ENCODE data around the gene ARMC7.
A peak's percentile ranks its signal among the peaks of the same experiment; 100 is the strongest.

Gene ARMC7

DNA sequence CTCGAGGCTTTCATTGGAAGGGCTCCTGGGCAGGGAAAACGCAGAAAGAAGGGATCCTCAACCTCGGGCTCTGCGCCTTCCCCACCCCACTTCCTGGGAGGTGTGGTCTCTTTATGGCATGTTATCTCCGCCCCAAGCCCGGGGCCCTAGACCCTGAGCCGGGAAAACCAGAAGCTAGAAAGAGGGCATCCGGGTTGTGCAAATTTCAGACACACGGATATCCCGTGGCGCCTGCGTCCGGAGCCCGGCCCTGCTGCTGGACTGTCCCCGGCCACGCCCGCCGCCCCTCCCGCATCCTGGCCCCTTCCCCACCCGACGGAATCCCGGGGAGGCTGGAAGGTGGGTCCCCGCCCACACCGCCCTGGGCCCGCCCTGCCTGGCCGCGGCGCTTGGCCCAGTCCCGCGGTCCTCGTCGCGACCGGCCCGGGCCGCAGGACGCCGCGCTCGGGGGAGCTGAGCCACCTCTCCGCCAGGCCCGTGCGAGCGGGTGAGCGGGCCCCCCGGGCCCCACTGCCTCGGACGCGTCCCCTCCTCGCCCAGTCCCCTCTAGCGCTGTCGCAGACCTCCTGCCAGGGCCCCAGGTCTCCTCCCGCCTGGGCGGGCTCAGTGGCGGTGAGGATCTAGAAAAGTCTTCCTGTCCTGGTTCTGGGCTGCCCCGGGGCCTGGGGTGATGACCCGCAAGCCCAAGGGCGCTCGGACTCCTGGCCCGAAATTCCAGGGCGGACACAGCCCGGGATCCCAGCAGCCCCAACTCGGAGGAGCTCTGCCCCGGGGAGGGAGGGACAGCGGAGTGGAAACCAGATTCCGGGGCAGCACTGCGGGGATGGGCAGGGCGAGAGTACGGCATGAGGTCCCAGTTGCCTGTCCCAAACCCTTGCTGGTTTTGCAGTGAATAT, 22.0 kb upstream of the ARMC7 start, which contains the start of gene SLC16A5:
Gene SLC16A5 (plus strand): TSS at position 397 of the 896 bp plus-strand sequence. CDS start 5,683 bp downstream, outside the sequence.
- H3K36me3 Mint-ChIP-seq (ENCODE audit: low read depth), result no peaks in the 10 kb centered on the region
- H3K4me3 Mint-ChIP-seq, result peak within 1 kb of the TSS; percentile 47
- H3K27ac Mint-ChIP-seq, result peak within 1 kb of the TSS; percentile 65
- H3K9me3 Mint-ChIP-seq, result no peaks in the 10 kb centered on the region
- no peaks in the 10 kb centered on the region for H3K27me3 Mint-ChIP-seq
- H3K4me1 Mint-ChIP-seq, result peaks cover 34% of the 10 kb centered on the region
- peak; percentile 47 for DNase-seq
- ATAC-seq, result peak; percentile 55

DNA sequence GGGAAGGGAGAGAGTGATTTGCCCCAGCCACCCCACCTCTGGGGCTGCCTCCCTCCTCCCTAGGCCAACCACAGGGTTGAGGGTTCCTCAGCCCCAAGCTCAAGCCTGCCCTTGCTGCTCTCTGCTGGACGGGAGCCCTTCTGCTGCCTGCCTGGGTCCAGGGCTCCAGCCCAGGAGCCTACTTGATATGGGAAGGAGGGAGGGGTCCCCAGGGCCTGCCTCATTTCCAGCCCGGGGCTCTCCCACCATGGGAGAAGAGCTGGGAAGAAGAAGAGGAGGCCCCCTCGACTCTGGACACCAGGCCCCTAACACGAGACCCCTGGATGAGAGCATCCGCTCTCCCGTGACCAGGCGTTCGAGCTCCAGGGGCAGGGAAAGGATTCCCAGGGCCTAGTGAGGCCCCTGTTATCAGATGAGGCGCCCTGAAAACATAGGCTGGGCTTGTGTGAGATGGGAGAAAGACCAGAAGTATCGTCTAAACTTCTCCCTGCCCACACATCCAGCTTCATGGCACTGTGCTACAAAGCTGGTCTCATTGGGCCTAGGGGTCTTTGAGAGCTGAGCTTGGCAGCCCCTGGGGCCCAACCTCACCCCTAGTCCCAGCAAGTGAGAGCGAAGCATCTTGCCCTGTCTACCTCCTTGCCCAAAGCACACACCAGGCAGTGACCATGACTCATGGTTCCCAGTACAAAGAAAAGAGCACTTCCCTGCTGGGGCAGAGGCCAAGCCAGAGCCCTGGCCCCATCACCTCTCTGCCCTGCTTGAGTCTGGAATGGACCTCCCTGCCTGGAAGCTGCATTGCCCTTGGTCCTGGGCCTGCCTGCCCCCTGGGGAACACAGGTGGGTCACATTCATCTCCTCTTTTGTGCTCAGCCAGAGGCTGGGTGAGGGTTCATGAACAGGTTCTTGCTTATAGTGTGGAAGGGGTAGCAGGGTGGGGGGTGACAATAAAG, 21.0 kb upstream of the ARMC7 start:
- ATAC-seq (peak; percentile 63), DNase-seq (no peak)
- H3K36me3 Mint-ChIP-seq (ENCODE audit: low read depth), result no peaks in the 10 kb centered on the region
- peak overlapping the region; percentile 57 for H3K27ac Mint-ChIP-seq
- peaks cover 32% of the 10 kb centered on the region for H3K4me1 Mint-ChIP-seq
- H3K9me3 Mint-ChIP-seq, result no peaks in the 10 kb centered on the region
- peak overlapping the region; percentile 35 for H3K4me3 Mint-ChIP-seq
- H3K27me3 Mint-ChIP-seq, result no peaks in the 10 kb centered on the region

DNA sequence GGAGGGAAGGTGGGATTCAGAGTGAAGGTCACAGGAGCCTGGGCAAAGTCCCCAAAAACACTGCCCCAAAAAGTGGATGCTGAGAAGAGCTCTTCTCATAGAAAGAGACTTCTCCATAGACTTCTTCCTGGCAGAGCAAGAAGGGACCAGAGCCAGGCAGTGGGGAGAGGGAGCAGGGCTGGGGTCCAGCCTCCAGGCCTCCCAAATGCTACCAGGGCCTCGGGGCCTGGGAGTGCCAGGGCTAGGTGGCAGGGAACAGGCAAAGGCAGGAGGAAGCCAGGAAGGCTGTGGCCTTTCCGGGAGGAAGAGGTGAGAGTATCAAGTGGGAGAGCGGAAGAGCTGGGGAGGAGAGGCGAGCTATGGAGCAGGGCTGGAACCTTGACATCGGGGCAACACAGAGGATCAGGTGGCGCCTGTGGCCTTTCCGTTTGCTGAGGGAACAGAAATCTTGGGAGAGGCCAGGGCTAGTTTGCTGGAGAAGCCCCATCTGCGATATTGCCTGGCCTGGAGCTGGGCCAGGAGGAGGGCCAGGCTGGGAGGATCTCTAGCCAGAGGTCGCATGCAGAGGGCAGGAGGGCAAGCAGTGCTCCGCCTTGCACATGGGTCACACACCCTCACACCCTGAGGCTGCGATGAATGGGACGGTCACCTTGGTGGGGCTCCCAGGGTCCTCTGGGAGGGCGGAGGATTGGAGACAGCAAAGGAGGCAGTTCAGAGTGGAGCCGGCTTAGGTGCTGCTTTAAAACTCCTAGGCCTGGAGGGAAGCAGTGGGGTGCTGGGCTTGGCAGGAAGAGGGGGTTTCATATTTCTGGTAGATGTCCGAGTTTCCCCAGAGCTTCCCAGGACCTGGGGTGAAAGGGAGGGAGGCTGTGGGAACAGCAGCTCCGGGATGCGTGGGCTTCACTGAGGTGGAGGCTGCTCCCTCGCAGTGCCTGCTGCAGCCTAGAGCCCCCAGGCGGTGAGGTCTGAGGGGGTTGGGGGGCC, 18.6 kb upstream of the ARMC7 start:
- Mint-ChIP-seq H3K36me3 (ENCODE audit: low read depth) (no peaks in the 10 kb centered on the region), H3K9me3 (no peaks in the 10 kb centered on the region), H3K27me3 (no peaks in the 10 kb centered on the region), H3K4me1 (peaks cover 25% of the 10 kb centered on the region), H3K4me3 (no peak overlapping the region), H3K27ac (no peak overlapping the region)
- no peak for DNase-seq
- ATAC-seq, result no peak

DNA sequence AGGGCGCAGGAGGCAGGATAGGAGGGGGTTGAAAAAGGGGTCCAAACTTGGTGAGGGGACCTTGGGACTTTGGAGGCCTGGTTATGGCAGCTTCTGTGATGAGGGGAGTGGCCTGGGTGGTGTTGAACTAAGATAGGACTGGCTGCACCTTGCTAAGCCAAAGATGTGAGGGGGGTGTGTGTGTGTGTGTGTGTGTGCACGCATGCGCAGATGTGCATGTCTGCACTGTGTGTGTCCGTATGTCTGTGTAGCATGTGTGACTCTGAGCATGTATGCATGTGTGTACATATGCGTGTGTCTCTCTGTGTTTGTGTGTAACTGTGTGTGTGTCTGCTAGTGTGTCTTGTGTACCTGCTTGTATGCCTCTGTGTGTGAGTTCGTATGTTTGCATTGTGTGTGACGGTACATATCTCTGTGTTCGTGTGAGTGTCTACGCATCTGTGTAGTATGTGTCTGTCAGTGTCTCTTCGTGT, 17.9 kb upstream of the ARMC7 start:
- Mint-ChIP-seq H3K9me3 (no peaks in the 10 kb centered on the region), H3K27ac (no peak overlapping the region), H3K4me1 (peaks cover 20% of the 10 kb centered on the region), H3K4me3 (no peak overlapping the region), H3K27me3 (no peaks in the 10 kb centered on the region), H3K36me3 (ENCODE audit: low read depth) (no peaks in the 10 kb centered on the region)
- ATAC-seq, result no peak
- DNase-seq, result no peak

DNA sequence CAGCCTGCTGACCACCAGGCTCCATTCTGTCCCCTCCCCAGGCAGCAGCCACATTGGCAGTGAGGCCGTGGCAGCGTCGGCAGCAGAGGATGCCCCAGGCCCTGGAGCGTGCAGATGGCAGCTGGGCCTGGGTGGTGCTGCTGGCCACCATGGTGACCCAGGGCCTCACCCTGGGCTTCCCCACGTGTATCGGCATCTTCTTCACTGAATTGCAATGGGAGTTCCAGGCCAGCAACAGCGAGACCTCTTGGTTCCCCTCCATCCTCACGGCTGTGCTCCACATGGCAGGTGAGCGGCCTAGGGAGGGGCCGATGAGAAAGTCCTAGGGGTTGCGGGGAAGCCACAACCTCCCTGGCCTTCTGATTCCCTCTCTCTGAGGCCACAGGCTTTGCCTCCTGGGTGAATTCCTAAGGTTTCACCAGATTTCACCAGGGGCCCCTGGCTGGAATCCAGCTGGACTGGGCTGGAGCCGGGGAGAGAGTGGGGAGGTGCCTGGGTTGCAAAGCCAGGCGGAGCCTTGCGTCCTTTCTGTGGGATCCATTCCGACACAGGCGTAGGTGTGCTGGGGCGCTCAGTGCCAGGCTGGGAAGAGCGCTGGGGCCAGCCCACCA, 16.1 kb upstream of the ARMC7 start:
- no peaks in the 10 kb centered on the region for H3K36me3 Mint-ChIP-seq (ENCODE audit: low read depth)
- no peaks in the 10 kb centered on the region for H3K27me3 Mint-ChIP-seq
- DNase-seq, result no peak
- ATAC-seq, result no peak
- no peak overlapping the region for H3K4me3 Mint-ChIP-seq
- peaks cover 12% of the 10 kb centered on the region for H3K4me1 Mint-ChIP-seq
- H3K9me3 Mint-ChIP-seq, result no peaks in the 10 kb centered on the region
- H3K27ac Mint-ChIP-seq, result no peak overlapping the region

DNA sequence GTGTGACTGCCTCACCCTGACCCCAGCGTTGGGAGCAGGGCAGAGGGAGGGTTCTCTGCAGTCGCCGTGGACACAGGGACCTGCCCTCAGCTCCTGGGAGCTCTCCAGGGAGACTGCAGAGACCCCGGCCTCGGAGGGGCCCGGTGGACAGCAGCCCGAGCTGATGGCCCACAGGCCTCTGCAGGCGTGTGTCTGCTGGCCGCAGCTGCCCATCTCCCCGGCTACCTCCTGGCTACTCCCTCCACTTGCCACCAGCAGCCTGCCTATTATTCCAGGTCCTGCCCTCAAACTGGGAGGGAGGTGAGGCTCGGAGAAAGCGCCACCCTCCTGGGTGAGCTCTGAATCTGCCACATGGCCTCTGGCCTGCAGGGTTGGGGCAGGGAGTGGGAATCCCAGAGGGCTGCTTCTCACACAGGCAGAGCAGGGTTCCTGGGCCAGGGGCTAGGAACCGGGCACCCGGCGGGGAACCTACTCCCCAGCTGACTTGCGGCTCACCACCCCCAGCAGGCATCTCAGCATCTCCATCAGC, 14.8 kb upstream of the ARMC7 start:
- H3K4me1 Mint-ChIP-seq, result peaks cover 2% of the 10 kb centered on the region
- no peaks in the 10 kb centered on the region for H3K36me3 Mint-ChIP-seq (ENCODE audit: low read depth)
- H3K27me3 Mint-ChIP-seq, result no peaks in the 10 kb centered on the region
- DNase-seq, result no peak
- no peak for ATAC-seq
- no peak overlapping the region for H3K27ac Mint-ChIP-seq
- H3K4me3 Mint-ChIP-seq, result no peak overlapping the region
- H3K9me3 Mint-ChIP-seq, result no peaks in the 10 kb centered on the region

DNA sequence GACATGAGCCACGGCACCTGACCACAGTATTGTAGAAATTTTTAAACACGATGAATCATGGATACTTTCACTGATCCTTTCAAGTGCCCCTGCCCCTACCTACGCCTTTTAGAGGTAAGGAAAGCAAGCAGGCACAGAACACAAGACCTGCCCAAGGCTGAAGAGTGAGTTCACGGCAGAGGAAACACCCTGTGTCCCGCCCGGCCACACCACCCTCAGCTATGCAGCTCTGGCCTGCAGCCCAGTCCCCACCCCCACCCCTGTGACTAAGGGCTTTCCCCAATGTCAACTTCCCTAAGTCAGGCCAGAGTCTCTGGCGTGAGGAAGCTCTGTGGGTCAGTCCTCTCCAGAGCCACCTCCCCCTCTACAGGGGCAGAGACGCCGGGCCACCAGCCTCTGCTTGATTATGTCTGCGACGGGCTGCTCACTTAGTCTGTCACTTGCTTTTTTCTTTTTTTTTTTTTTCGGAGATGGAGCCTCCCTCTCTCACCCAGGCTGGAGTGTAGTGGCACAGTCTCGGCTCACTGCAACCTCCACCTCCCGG, 13.6 kb upstream of the ARMC7 start:
- H3K4me3 Mint-ChIP-seq, result no peak overlapping the region
- ATAC-seq, result peak; percentile 21

DNA sequence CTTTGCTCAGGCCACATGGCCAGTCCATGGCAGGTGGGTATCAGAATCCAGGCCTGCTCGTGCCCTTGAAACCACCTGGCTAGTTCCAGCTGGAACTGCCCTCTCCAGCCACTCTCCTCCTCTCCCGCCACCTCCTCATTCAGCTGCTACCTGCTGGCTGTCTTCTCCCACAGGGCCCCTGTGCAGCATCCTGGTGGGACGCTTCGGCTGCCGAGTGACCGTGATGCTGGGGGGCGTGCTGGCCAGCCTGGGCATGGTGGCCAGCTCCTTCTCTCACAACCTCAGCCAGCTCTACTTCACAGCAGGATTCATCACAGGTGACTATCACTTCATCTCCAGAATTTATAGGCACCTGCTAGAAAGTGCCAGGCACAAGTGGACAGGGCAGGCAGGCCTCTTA, 11.9 kb upstream of the ARMC7 start:
- H3K9me3 Mint-ChIP-seq, result no peaks in the 10 kb centered on the region
- no peak for ATAC-seq
- no peak for DNase-seq
- no peaks in the 10 kb centered on the region for H3K27me3 Mint-ChIP-seq
- H3K36me3 Mint-ChIP-seq (ENCODE audit: low read depth), result no peaks in the 10 kb centered on the region
- peaks cover 7% of the 10 kb centered on the region for H3K4me1 Mint-ChIP-seq
- no peak overlapping the region for H3K27ac Mint-ChIP-seq
- no peak overlapping the region for H3K4me3 Mint-ChIP-seq

More for the DNA sequence above, 13.6 kb upstream of the ARMC7 start:
- H3K36me3 Mint-ChIP-seq (ENCODE audit: low read depth), result no peaks in the 10 kb centered on the region
- H3K27ac Mint-ChIP-seq, result no peak overlapping the region
- no peaks in the 10 kb centered on the region for H3K27me3 Mint-ChIP-seq
- H3K9me3 Mint-ChIP-seq, result no peaks in the 10 kb centered on the region
- DNase-seq, result no peak
- peaks cover 2% of the 10 kb centered on the region for H3K4me1 Mint-ChIP-seq

DNA sequence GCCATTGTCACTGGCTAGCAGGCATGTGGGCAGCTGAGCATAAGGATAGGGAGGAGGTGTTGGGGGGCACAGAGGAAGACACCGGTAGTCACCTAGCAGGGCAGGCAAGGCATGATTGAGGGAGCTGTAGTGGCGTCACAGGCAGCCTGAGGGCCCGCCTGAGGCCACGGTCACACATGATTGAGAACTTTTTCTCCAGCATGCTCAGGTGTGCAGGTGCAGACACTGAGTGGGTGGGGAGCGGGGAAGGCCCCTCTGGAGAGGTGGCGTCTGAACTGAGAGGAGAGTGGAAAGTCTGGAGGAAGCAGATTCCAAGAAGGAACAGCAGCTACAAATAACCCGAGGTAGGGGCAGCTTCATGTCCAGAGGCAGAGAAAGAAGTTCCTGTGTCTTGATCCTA, 10.9 kb upstream of the ARMC7 start:
- H3K9me3 Mint-ChIP-seq, result no peaks in the 10 kb centered on the region
- no peak for ATAC-seq
- DNase-seq, result no peak
- H3K4me3 Mint-ChIP-seq, result no peak overlapping the region
- H3K27ac Mint-ChIP-seq, result no peak overlapping the region
- no peaks in the 10 kb centered on the region for H3K36me3 Mint-ChIP-seq (ENCODE audit: low read depth)
- no peaks in the 10 kb centered on the region for H3K27me3 Mint-ChIP-seq
- H3K4me1 Mint-ChIP-seq, result peaks cover 7% of the 10 kb centered on the region

DNA sequence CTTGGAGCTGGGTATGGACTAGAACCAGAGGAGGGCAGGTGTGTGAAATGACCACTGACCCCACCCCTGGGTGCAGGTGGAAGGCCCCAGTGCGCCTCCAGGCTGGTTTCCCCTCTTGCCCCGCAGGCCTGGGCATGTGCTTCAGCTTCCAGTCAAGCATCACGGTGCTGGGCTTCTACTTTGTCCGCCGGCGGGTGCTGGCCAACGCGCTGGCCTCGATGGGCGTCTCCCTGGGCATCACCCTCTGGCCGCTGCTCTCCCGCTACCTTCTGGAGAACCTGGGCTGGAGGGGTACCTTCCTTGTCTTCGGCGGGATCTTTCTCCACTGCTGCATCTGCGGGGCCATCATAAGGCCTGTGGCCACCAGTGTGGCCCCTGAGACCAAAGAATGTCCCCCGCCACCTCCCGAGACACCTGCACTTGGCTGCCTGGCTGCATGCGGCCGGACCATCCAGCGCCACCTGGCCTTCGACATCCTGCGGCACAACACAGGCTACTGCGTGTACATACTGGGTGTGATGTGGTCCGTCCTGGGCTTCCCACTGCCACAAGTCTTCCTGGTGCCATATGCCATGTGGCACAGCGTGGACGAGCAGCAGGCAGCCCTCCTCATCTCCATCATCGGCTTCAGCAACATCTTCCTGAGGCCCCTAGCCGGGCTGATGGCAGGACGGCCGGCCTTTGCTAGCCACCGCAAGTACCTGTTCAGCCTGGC, 9.7 kb upstream of the ARMC7 start:
- H3K36me3 Mint-ChIP-seq (ENCODE audit: low read depth), result no peaks in the 10 kb centered on the region
- peaks cover 7% of the 10 kb centered on the region for H3K4me1 Mint-ChIP-seq
- no peak for DNase-seq
- H3K4me3 Mint-ChIP-seq, result no peak overlapping the region
- ATAC-seq, result no peak
- H3K9me3 Mint-ChIP-seq, result no peaks in the 10 kb centered on the region
- no peaks in the 10 kb centered on the region for H3K27me3 Mint-ChIP-seq
- no peak overlapping the region for H3K27ac Mint-ChIP-seq

DNA sequence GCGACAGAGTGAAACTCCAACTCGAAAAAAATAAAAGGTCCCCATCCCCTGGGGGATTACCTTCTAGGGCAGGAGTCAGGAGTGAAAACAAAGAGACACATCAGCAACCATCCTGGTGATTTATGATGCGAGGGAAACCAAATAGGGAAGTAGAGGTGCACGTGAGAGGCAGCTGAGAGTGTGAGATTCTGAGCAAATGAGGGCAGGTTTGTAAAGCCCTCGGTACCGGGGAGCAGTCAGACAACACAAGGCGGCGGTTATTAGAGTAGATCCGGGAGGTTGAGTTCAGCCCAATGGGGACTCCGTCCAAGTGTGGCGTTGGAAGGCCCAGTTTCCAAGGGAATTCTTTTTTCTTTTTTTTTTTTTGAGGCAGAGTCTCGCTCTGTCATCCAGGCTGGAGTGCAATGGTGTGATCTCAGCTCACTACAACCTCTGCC, 7.4 kb upstream of the ARMC7 start:
- ATAC-seq, result no peak
- Mint-ChIP-seq H3K4me3 (no peak overlapping the region), H3K4me1 (peaks cover 5% of the 10 kb centered on the region), H3K9me3 (no peaks in the 10 kb centered on the region), H3K27ac (no peak overlapping the region), H3K27me3 (no peaks in the 10 kb centered on the region), H3K36me3 (ENCODE audit: low read depth) (no peaks in the 10 kb centered on the region)
- DNase-seq, result no peak

DNA sequence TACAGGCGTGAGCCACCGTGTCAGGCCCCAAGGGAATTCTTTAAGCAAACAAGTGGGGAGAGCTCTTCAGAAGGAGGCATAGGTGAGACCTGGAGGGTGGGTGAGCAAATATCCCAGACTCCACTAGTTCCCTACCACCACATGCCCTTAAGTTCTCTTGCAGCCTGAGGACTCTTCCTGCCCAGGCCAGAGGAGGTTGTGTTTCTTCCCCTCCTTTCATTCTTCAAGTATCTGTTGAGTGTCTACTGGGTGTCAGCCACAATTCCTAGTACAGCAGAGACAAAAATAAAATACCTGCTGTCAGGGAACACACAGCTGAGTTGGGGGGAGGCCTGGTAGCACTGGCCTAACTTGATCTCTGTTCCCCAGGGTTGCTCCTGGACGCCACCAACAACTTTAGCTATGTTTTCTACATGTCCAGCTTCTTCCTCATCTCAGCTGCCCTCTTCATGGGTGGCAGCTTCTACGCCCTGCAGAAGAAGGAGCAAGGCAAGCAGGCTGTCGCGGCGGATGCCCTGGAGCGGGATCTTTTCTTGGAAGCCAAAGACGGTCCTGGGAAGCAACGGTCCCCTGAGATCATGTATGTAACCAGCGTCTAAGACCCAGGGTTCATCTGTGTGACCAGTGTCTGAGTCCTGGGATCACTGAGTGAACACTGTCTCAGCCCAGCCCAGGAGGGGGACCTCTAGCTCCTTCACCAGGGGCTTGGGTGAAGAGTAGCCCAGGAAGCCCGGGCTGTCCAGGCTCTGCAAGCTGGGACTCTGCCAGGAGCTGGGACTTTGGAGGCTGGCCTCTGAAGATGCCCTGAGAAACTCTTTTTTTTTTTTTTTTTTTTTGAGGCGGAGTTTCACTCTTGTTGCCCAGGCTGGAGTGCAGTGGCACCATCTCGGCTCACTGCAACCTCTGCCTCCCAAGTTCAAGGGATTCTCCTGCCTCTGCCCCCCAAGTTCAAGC, 5.9 kb upstream of the ARMC7 start:
- no peak overlapping the region for H3K27ac Mint-ChIP-seq
- H3K27me3 Mint-ChIP-seq, result no peaks in the 10 kb centered on the region
- no peaks in the 10 kb centered on the region for H3K36me3 Mint-ChIP-seq (ENCODE audit: low read depth)
- DNase-seq (no peak), ATAC-seq (no peak)
- H3K9me3 Mint-ChIP-seq, result no peaks in the 10 kb centered on the region
- H3K4me3 Mint-ChIP-seq, result no peak overlapping the region
- H3K4me1 Mint-ChIP-seq, result peaks cover 10% of the 10 kb centered on the region
